Caco-2 (cell line): ENCODE measurements around the gene RNF167. TPM values are rescaled to one million over a fixed set of nuclear protein-coding genes. Genes with fewer than 3 reads are reported as not detected.

ENCODE experiments used
- BruUV-seq: library from RNA; stranded (reverse); fragments of 400-500 nt; replicated peaks from 2 replicates; lab custom pipeline; 2021; lab: Mats Ljungman, UMichigan
- CTCF ChIA-PET: fragments of 300-600 bp; sonication (Branson Sonifier 250); formaldehyde crosslinking; loops from one replicate; lab custom pipeline; 2022; ENCODE audit warnings: antibody characterized with exemption; lab: Charles Lee
- POLR2A ChIA-PET: fragments of 300-600 bp; sonication (Branson Sonifier 250); formaldehyde crosslinking; loops from one replicate; lab custom pipeline; 2022; ENCODE audit warnings: antibody characterized with exemption; lab: Charles Lee
- DNase-seq, 2 experiments: peaks; one replicate each; pipeline versions ENCODE4 v3.0.0 to v3.0.0-alpha.2; 2020 to 2022
- H3K27me3 ChIP-seq: replicated peaks from 2 replicates; pipeline ENCODE4 v1.6.0; 2011; ENCODE audit warnings: low read length; ENCODE audit not compliant: control insufficient read depth, insufficient read depth
- H3K36me3 ChIP-seq: 2 replicates; pipeline ENCODE4 v1.5.1; 2011; ENCODE audit warnings: low read length; ENCODE audit not compliant: control insufficient read depth, insufficient read depth
- H3K4me1 ChIP-seq: fragments of 250-450 bp; sonication (Bioruptor Pico); 2 replicates; pipeline ENCODE4 v1.5.1; 2020; ENCODE audit warnings: mild to moderate bottlenecking
- H3K4me3 ChIP-seq: 2 replicates; pipeline ENCODE4 v1.5.1; 2011; ENCODE audit warnings: low read depth, mild to moderate bottlenecking, control low read depth, low read length
- H3K9me3 ChIP-seq: fragments of 250-450 bp; sonication (Bioruptor Pico); 2 replicates; pipeline ENCODE4 v1.5.1; 2020; ENCODE audit warnings: mild to moderate bottlenecking, moderate library complexity
- H3K27ac Mint-ChIP-seq: one replicate; pipeline ENCODE4 v1.8.0; 2022; ENCODE audit warnings: mixed read lengths; ENCODE audit not compliant: unreplicated experiment
- H3K27me3 Mint-ChIP-seq: one replicate; pipeline ENCODE4 v1.8.0; 2022; ENCODE audit warnings: mixed read lengths; ENCODE audit not compliant: insufficient read depth, unreplicated experiment
- H3K36me3 Mint-ChIP-seq: one replicate; pipeline ENCODE4 v1.8.0; 2022; ENCODE audit warnings: mild to moderate bottlenecking, mixed read lengths; ENCODE audit not compliant: insufficient read depth, unreplicated experiment
- H3K4me1 Mint-ChIP-seq: one replicate; pipeline ENCODE4 v1.8.0; 2022; ENCODE audit warnings: low read depth, mixed read lengths; ENCODE audit not compliant: unreplicated experiment
- H3K4me3 Mint-ChIP-seq: one replicate; pipeline ENCODE4 v1.8.0; 2022; ENCODE audit warnings: mild to moderate bottlenecking, moderate library complexity, mixed read lengths; ENCODE audit not compliant: unreplicated experiment
- H3K9me3 Mint-ChIP-seq: one replicate; pipeline ENCODE4 v1.8.0; 2022; ENCODE audit warnings: mixed read lengths; ENCODE audit not compliant: unreplicated experiment
- intact Hi-C: fragments of 100-400 bp; cut with micrococcal nuclease; formaldehyde crosslinking; loops from one replicate; pipeline ENCODE4 v1.10.0; 2022; ENCODE audit not compliant: unreplicated experiment
- total RNA-seq: library from RNA; stranded (reverse); gene quantifications from 2 replicates; pipeline ENCODE4 v1.2.3, GENCODE V29; 2022
- TF ChIP-seq, protein P1 (sequence below), 2 experiments: fragments of 200-600 bp in 1 of 2; IDR thresholded peaks; 1 replicate in 1 of 2; 2 replicates in 1 of 2; pipeline versions ENCODE4 v1.5.1 to v1.8.0; 2011 to 2022; ENCODE audit warnings: antibody characterized with exemption in 1 of 2, control low read depth in 1 of 2, inconsistent platforms in 1 of 2, low read depth in 1 of 2, low read length in 1 of 2, mild to moderate bottlenecking in 1 of 2, moderate library complexity in 1 of 2; ENCODE audit not compliant: insufficient read depth in 1 of 2, severe bottlenecking in 1 of 2, unreplicated experiment in 1 of 2

Gene RNF167
- total RNA-seq, 1 experiment from 2014 or later: 60.9 TPM

DNA sequence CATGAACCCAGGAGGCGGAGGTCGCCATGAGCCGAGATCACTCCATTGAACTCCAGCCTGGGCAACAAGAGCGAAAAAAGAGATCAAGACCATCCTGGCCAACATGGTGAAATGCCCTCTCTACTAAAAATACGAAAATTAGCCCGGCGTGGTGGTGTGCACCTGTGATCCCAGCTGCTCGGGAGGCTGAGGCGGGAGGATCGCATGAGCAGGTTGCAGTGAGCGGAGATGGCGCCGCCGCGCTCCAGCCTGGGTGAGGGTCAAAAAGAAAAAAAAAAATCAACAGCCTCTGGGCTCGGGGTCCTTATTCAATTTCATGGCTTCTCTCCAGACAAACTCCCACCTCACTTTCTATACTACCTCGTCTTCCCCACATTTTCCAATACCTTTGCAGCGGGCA lies 11.2 kb upstream of the RNF167 start:
- DNase-seq: no peak
- Histone ChIP-seq H3K9me3 (no peaks in the 10 kb centered on the region), H3K27me3 (no peaks in the 10 kb centered on the region), H3K36me3 (no peaks in the 10 kb centered on the region), H3K4me1 (no peaks in the 10 kb centered on the region), H3K4me3 (no peak overlapping the region)
- Mint-ChIP-seq H3K36me3 (peaks cover 7% of the 10 kb centered on the region), H3K4me1 (no peaks in the 10 kb centered on the region), H3K4me3 (no peak overlapping the region), H3K27me3 (no peaks in the 10 kb centered on the region), H3K27ac (no peak overlapping the region), H3K9me3 (no peaks in the 10 kb centered on the region)
- no TSS peak for BruUV-seq
- ChIA-PET POLR2A (no interaction called here), CTCF (no interaction called here)
- TF ChIP-seq, protein P1, sequence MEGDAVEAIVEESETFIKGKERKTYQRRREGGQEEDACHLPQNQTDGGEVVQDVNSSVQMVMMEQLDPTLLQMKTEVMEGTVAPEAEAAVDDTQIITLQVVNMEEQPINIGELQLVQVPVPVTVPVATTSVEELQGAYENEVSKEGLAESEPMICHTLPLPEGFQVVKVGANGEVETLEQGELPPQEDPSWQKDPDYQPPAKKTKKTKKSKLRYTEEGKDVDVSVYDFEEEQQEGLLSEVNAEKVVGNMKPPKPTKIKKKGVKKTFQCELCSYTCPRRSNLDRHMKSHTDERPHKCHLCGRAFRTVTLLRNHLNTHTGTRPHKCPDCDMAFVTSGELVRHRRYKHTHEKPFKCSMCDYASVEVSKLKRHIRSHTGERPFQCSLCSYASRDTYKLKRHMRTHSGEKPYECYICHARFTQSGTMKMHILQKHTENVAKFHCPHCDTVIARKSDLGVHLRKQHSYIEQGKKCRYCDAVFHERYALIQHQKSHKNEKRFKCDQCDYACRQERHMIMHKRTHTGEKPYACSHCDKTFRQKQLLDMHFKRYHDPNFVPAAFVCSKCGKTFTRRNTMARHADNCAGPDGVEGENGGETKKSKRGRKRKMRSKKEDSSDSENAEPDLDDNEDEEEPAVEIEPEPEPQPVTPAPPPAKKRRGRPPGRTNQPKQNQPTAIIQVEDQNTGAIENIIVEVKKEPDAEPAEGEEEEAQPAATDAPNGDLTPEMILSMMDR (IDR thresholded peaks at IDR 0.05; ENCODE audit: insufficient read depth in 1 of 2, low read depth in 1 of 2, low read length in 1 of 2, severe bottlenecking in 1 of 2, unreplicated experiment in 1 of 2): no peak
- intact Hi-C loops: no loop called here

DNA sequence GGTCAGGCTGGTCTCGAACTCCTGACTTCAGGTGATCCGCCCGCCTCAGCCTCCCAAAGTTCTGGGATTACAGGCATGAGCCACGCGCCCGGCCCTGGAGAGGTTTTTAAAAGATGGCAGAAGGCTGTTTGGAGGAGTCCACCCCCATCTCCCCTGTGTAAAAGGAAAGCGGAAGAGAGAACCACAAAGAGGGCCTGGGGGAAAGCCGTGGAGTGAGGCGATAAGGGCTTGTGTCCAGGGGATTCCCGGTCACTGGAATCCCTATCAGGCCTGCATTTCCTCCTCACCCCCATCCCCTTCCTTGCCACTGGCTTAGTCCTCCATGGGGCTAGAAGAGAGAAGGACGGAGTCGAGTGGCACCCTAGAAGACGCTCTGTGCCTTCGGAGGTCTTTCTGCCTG lies 8.1 kb upstream of the RNF167 start, which contains the start of gene GP1BA:
Gene GP1BA (plus strand): TSS at position 315 of the 400 bp plus-strand sequence. CDS start 328 bp downstream, outside the sequence.
- TF ChIP-seq, protein P1 (IDR thresholded peaks at IDR 0.05; ENCODE audit: insufficient read depth in 1 of 2, low read depth in 1 of 2, low read length in 1 of 2, severe bottlenecking in 1 of 2, unreplicated experiment in 1 of 2): no peak
- no peaks in the 10 kb centered on the region for H3K27me3 ChIP-seq
- no peaks in the 10 kb centered on the region for H3K36me3 ChIP-seq
- ChIA-PET CTCF (no interaction called here), POLR2A (no interaction called here)
- Mint-ChIP-seq H3K4me3 (no peak within 1 kb of the TSS), H3K27ac (no peak within 1 kb of the TSS), H3K36me3 (peaks cover 12% of the 10 kb centered on the region), H3K9me3 (no peaks in the 10 kb centered on the region), H3K27me3 (no peaks in the 10 kb centered on the region), H3K4me1 (no peaks in the 10 kb centered on the region)
- H3K4me1 ChIP-seq: no peaks in the 10 kb centered on the region
- BruUV-seq: no TSS peak
- DNase-seq: no peak
- H3K4me3 ChIP-seq: no peak within 1 kb of the TSS
- intact Hi-C loops: no loop called here
- no peaks in the 10 kb centered on the region for H3K9me3 ChIP-seq

DNA sequence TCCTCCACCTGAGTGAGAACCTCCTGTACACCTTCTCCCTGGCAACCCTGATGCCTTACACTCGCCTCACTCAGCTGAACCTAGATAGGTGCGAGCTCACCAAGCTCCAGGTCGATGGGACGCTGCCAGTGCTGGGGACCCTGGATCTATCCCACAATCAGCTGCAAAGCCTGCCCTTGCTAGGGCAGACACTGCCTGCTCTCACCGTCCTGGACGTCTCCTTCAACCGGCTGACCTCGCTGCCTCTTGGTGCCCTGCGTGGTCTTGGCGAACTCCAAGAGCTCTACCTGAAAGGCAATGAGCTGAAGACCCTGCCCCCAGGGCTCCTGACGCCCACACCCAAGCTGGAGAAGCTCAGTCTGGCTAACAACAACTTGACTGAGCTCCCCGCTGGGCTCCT lies 7.3 kb upstream of the RNF167 start:
- intact Hi-C loops: no loop called here
- H3K4me1 ChIP-seq: no peaks in the 10 kb centered on the region
- BruUV-seq: no TSS peak
- CTCF ChIA-PET: no interaction called here
- no peaks in the 10 kb centered on the region for H3K9me3 ChIP-seq
- POLR2A ChIA-PET: no interaction called here
- H3K36me3 ChIP-seq: no peaks in the 10 kb centered on the region
- Mint-ChIP-seq H3K36me3 (peaks cover 12% of the 10 kb centered on the region), H3K9me3 (no peaks in the 10 kb centered on the region), H3K27ac (no peak overlapping the region), H3K27me3 (no peaks in the 10 kb centered on the region), H3K4me1 (no peaks in the 10 kb centered on the region), H3K4me3 (no peak overlapping the region)
- H3K27me3 ChIP-seq: no peaks in the 10 kb centered on the region
- no peak for DNase-seq
- H3K4me3 ChIP-seq: no peak overlapping the region
- TF ChIP-seq, protein P1 (IDR thresholded peaks at IDR 0.05; ENCODE audit: insufficient read depth in 1 of 2, low read depth in 1 of 2, low read length in 1 of 2, severe bottlenecking in 1 of 2, unreplicated experiment in 1 of 2): no peak
